HG03095 (cell line): ENCODE measurements around the gene OXT.
"Not testable (repeated sequence)": the region's sequence is repeated elsewhere in the genome, so short reads cannot be mapped to it uniquely, and the experiment has no call there.

Experiments
- ATAC-seq: cut with Tn5 transposase; IDR thresholded peaks from one replicate; pipeline ENCODE4 v1.9.1; 2021; ENCODE audit warnings: moderate library complexity; ENCODE audit not compliant: unreplicated experiment

Gene OXT

GRCh38 chr20:3047486-3048419 lies 23.7 kb upstream of the OXT start:
- ATAC-seq: no peak

GRCh38 chr20:3051385-3052019 lies 19.9 kb upstream of the OXT start:
- no peak for ATAC-seq

GRCh38 chr20:3059489-3059888 lies 11.9 kb upstream of the OXT start:
- no peak for ATAC-seq

GRCh38 chr20:3064119-3064518 lies 7.3 kb upstream of the OXT start:
- not testable (repeated sequence) for ATAC-seq

GRCh38 chr20:3067139-3068014 lies 4.0 kb upstream of the OXT start:
- ATAC-seq: no peak

- no peak for ATAC-seq
Observed at GRCh38 chr20:3068075-3068474, 3.3 kb upstream of the OXT start.

- ATAC-seq: no peak
Observed at GRCh38 chr20:3068986-3069900, 2.2 kb upstream of the OXT start.

- ATAC-seq: no peak
Observed at GRCh38 chr20:3070725-3071124, 695 bp upstream of the OXT start.

GRCh38 chr20:3071266-3071609 lies 182 bp upstream of the OXT start:
- ATAC-seq: no peak

- no peak for ATAC-seq
Observed at GRCh38 chr20:3072530-3073250, 1.3 kb downstream of the OXT start.

- ATAC-seq: not testable (repeated sequence)
Observed at GRCh38 chr20:3073251-3073643, 1.8 kb downstream of the OXT start.

GRCh38 chr20:3074812-3075211 lies 3.4 kb downstream of the OXT start:
- no peak for ATAC-seq

GRCh38 chr20:3075315-3075714 lies 3.9 kb downstream of the OXT start:
- ATAC-seq: not testable (repeated sequence)

- no peak for ATAC-seq
Observed at GRCh38 chr20:3077618-3078134, 6.3 kb downstream of the OXT start.

- no peak for ATAC-seq
Observed at GRCh38 chr20:3080939-3081388, 9.5 kb downstream of the OXT start.

- ATAC-seq: no peak
Observed at GRCh38 chr20:3081641-3082040, 10.2 kb downstream of the OXT start.

GRCh38 chr20:3082306-3082951 lies 11.0 kb downstream of the OXT start:
- no peak for ATAC-seq

- ATAC-seq: no peak
Observed at GRCh38 chr20:3082955-3083952, 11.8 kb downstream of the OXT start.
